GM10266 (cell line): ENCODE data around the gene TMPO.
"Not testable (repeated sequence)": the region's sequence is repeated elsewhere in the genome, so short reads cannot be mapped to it uniquely, and the experiment has no call there.

Experiments used
- DNase-seq: peaks from one replicate; pipeline ENCODE4 v3.0.0; 2012; ENCODE audit errors: extremely low spot score
- TF ChIP-seq, protein P1 (sequence below): IDR thresholded peaks from 2 replicates; pipeline ENCODE4 v1.5.1; 2012; ENCODE audit warnings: mild to moderate bottlenecking, low read depth; ENCODE audit not compliant: control insufficient read depth, insufficient read depth; ENCODE audit errors: missing control alignments

The TMPO gene

DNA sequence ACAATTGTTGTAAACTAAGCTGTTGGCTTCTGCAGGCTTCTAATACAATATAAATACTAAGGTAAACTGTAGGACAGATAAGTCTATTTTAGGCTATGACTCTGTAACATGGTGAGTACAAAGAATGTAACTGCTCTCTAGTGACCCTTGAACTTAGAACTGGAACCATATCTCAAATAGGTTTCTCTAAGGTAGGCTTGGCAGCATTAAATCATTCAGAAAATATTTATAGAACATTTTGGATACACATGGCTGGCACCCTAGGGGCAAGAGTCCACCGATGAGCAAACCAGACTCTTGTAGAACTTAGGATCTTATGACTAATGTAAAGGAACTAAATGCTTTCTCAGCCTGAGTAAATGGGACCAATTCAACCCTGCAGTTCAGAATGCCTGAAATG, 58.7 kb downstream of the TMPO start:
- DNase-seq, result no peak
- TF ChIP-seq, protein P1, sequence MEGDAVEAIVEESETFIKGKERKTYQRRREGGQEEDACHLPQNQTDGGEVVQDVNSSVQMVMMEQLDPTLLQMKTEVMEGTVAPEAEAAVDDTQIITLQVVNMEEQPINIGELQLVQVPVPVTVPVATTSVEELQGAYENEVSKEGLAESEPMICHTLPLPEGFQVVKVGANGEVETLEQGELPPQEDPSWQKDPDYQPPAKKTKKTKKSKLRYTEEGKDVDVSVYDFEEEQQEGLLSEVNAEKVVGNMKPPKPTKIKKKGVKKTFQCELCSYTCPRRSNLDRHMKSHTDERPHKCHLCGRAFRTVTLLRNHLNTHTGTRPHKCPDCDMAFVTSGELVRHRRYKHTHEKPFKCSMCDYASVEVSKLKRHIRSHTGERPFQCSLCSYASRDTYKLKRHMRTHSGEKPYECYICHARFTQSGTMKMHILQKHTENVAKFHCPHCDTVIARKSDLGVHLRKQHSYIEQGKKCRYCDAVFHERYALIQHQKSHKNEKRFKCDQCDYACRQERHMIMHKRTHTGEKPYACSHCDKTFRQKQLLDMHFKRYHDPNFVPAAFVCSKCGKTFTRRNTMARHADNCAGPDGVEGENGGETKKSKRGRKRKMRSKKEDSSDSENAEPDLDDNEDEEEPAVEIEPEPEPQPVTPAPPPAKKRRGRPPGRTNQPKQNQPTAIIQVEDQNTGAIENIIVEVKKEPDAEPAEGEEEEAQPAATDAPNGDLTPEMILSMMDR, result no peak

DNA sequence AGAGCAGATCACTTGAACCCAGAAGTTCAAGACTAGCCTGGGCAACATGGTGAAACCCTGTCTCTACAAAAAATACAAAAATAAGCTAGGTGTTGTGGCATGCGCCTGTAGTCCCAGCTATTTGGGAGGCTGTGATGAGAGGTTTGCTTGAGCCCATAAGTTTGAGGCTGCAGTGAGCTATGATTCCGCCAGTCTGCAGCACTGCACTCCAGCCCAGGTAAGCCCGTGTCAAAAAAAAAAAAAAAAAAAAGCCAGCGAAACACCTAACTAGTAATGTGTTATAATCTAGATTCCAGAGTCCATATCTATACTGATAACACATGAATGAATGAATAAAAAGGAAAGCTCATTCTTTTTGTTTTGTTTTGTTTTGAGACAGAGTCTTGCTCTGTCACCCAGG, 59.6 kb downstream of the TMPO start:
- no peak for DNase-seq
- TF ChIP-seq, protein P1, result no peak

DNA sequence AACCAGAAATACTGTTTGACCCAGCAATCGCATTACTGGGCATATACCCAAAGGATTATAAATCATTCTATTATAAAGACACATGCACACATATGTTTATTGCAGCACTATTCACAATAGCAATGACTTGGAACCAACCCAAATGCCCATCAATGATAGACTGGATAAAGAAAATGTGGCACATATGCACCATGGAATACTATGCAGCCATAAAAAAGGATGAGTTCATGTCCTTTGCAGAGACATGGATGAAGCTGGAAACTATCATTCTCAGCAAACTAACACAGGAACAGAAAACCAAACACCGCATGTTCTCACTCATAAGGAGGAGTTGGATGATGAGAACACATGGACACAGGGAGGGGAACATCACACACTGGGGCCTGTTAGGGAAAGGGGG, 61.4 kb downstream of the TMPO start:
- DNase-seq, result not testable (repeated sequence)

DNA sequence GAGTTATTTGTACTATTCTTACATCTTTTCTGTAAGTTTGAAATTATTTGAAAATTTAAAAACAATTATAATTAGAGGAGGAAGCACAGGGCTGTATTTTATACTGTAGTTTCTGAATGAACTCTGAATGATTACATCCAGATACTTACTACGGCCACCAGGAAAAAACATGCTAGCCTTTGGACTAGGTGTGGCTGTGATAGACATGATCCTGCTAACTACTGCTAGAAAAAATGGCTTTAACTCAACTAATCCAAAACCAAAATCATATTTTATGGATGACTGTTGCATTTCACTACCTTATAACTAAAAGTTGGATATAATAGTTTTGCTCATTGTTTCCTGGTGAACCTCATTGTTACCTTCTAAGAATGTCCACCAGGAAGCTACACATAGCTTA, 63.0 kb downstream of the TMPO start:
- TF ChIP-seq, protein P1, result no peak
- no peak for DNase-seq

DNA sequence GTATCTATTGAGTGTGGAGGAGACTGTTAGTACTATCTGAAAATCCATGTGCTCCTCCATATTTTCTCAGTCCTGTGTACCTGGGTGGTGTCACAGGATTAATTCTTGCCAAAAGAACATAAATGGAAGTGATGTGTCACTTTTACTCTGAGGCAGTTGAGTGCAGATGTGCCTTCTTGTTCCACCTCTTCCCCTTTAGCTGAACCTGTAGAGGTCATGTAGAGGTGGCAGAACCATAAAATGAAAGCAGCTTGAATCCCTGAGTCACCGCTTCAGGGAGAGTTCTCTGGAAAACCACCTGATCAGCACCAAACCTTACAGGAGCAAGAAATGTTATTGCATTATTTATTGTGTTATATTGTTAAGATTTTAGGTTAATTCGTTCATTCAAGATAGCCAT, 63.4 kb downstream of the TMPO start:
- DNase-seq, result no peak
- TF ChIP-seq, protein P1, result no peak

DNA sequence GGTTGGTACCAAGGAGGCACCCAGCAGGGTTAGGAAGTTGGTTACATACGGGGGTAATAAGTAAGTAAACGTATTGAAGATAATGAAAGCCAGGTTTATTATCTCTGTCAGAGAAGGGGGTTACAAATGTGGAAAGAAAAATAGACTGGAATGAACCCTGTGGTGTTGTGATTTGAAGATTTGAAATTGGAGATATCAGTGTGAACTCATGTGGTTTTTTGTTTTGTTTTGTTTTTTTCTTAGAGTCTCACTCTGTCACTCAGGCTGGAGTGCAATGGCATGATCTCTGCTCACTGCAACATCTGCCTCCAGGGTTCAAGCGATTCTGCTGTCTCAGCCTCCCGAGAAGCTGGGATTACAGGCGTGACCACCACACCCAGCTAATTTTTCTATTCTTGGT, 64.0 kb downstream of the TMPO start:
- DNase-seq, result no peak
- TF ChIP-seq, protein P1, result no peak

DNA sequence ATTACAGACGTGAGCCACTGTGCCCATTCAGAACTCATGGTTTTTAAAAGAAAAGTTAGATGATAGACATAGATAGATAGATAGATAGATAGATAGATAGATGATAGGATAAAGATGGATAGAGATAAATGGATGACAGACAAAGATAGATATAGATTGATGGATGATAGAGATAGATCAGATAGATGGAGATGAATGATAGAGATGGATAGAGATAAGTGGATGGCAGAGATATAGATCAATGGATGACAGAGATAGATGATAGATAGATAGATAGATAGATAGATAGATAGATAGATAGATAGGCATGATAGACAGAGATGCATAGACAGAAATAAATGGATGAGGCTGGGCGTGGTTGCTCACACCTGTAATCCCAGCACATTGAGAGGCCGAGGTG, 64.4 kb downstream of the TMPO start:
- no peak for DNase-seq
- TF ChIP-seq, protein P1, result no peak

DNA sequence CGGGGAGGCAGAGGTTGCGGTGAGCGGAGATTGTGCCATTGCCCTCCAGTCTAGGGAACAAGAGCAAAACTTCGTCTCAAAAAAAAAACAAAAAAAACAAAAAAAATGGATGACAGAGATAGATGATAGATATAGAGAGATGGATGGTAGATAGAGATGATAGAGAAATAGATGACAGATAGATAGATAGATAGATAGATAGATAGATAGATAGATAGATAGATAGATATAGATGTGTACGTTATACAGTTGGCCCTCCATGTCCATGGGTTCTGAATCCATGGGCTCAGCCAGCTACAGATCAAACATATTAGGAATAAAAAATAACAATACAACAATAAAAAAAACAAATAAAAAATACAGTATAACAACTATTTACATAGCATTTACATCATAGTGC, 65.3 kb downstream of the TMPO start:
- no peak for DNase-seq
- TF ChIP-seq, protein P1, result no peak
